Gastroesophageal sphincter (tissue), 4 donors: Measurements from ENCODE around the gene NTN3. TPM values are rescaled to one million over a fixed set of nuclear protein-coding genes. Genes with fewer than 3 reads are reported as not detected.

Experiments used
- ATAC-seq: fragments of 150-250 bp; one replicate; pipeline ENCODE4 v1.9.1; 2016; ENCODE audit warnings: mild to moderate bottlenecking, moderate library complexity
- H3K27ac ChIP-seq, 4 donors: fragments of 200-600 bp; sonication (generic) in 3 of 4; 1 replicate in 3 of 4; 2 replicates in 1 of 4; pipeline ENCODE4 v1.5.1; 2016 to 2019
- H3K27me3 ChIP-seq: fragments of 200-600 bp; sonication (generic); one replicate; pipeline ENCODE4 v1.5.1; 2019
- H3K36me3 ChIP-seq, 2 donors: fragments of 200-600 bp; sonication (generic); one replicate each; pipeline ENCODE4 v1.5.1; 2019; ENCODE audit warnings: control low read depth in 1 of 2
- H3K4me1 ChIP-seq, 3 donors: fragments of 200-600 bp; sonication (generic); 1 replicate in 2 of 3; 2 replicates in 1 of 3; pipeline ENCODE4 v1.5.1; 2016 to 2019; ENCODE audit warnings: control low read depth in 2 of 3
- H3K4me3 ChIP-seq, 2 donors: fragments of 200-600 bp; sonication (generic); one replicate each; pipeline ENCODE4 v1.5.1; 2019; ENCODE audit warnings: mild to moderate bottlenecking in 1 of 2, moderate library complexity in 1 of 2
- H3K9me3 ChIP-seq, 3 donors: fragments of 200-600 bp; sonication (generic); one replicate each; pipeline ENCODE4 v1.5.1; 2017 to 2019; ENCODE audit warnings: control low read depth in 2 of 3
- EP300 ChIP-seq: sonication (generic); formaldehyde crosslinking; IDR thresholded peaks from one replicate; pipeline ENCODE4 v1.6.1; 2017; ENCODE audit warnings: antibody characterized with exemption, mild to moderate bottlenecking
- POLR2A ChIP-seq, 2 donors: fragments of 450-650 bp; IDR thresholded peaks; one replicate each; pipeline ENCODE4 v1.6.1; 2017; ENCODE audit warnings: antibody characterized with exemption in 2 of 2, mild to moderate bottlenecking in 2 of 2, moderate library complexity in 1 of 2
- POLR2AphosphoS5 ChIP-seq: sonication (generic); formaldehyde crosslinking; IDR thresholded peaks from one replicate; pipeline ENCODE4 v1.6.1; 2017; ENCODE audit warnings: antibody characterized with exemption
- WGBS, 2 donors: methylation state at CpG; one replicate each; pipeline ENCODE4 v1.1.5; 2018; ENCODE audit warnings: low coverage in 1 of 2; 5-methylcytosine and 5-hydroxymethylcytosine counted together
- total RNA-seq, 4 donors: library from RNA; depleted of rRNA; stranded (reverse); fragments of >200 nt; gene quantifications; one replicate each; pipeline ENCODE4 v1.1.0, GENCODE V29; 2016
- TF ChIP-seq, protein P1 (sequence below), 4 experiments: fragments of 200-600 bp in 2 of 4; fragments of 450-650 bp in 2 of 4; sonication (generic) in 1 of 4; IDR thresholded peaks; one replicate each; pipeline ENCODE4 v1.5.1; 2017 to 2019; ENCODE audit warnings: antibody characterized with exemption in 4 of 4, mild to moderate bottlenecking in 2 of 4, moderate library complexity in 2 of 4

NTN3 gene
- total RNA-seq, 4 donors from 2014 or later: not detected

DNA sequence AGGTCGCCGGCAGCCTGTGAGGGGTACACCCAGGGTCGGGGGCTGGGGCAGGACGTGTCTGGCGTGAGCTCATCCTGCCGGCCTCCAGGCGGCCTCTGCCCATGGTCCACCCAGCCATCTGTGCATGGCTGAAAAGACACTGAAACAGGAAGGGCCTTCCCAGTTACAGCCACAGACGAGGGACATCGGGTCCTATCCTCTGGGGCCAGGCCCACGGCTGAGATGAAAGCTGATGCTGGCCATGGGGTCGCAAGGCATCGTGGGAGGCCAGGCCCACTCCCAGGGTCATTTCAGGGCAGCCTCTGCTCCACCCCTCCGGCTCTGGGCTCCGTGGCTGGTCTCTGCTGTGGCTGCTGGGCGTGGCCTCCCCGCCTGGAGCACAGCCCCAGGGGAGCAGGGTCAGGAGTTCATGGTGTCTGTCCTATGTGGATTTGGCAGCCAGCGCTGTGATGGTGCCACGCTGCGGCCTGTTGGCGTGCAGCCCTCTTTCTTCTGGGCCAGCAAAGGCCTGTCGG, 26.1 kb downstream of the NTN3 start:
- Histone ChIP-seq H3K27me3 (no peaks in the 10 kb centered on the region), H3K4me1 (peaks cover 0 to 42% (median 26%) of the 10 kb centered on the region in 3 donors), H3K36me3 (peaks cover 0 to 51% of the 10 kb centered on the region in 2 donors), H3K4me3 (no peak overlapping the region), H3K27ac (peak overlapping the region in 2 of 4 donors; percentile 46 to 49), H3K9me3 (no peaks in the 10 kb centered on the region)
- no peak for ATAC-seq
- WGBS, 2 donors: 63% methylated on average over 6 of the region's 21 CpGs; no CpG with 5 or more reads in 1 of the 2 donors
- TF ChIP-seq, protein P1, sequence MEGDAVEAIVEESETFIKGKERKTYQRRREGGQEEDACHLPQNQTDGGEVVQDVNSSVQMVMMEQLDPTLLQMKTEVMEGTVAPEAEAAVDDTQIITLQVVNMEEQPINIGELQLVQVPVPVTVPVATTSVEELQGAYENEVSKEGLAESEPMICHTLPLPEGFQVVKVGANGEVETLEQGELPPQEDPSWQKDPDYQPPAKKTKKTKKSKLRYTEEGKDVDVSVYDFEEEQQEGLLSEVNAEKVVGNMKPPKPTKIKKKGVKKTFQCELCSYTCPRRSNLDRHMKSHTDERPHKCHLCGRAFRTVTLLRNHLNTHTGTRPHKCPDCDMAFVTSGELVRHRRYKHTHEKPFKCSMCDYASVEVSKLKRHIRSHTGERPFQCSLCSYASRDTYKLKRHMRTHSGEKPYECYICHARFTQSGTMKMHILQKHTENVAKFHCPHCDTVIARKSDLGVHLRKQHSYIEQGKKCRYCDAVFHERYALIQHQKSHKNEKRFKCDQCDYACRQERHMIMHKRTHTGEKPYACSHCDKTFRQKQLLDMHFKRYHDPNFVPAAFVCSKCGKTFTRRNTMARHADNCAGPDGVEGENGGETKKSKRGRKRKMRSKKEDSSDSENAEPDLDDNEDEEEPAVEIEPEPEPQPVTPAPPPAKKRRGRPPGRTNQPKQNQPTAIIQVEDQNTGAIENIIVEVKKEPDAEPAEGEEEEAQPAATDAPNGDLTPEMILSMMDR (IDR thresholded peaks at IDR 0.05): no peak
- TF ChIP-seq POLR2AphosphoS5: no peak
- TF ChIP-seq EP300: no peak
- no peak for TF ChIP-seq POLR2A (IDR thresholded peaks at IDR 0.05)

DNA sequence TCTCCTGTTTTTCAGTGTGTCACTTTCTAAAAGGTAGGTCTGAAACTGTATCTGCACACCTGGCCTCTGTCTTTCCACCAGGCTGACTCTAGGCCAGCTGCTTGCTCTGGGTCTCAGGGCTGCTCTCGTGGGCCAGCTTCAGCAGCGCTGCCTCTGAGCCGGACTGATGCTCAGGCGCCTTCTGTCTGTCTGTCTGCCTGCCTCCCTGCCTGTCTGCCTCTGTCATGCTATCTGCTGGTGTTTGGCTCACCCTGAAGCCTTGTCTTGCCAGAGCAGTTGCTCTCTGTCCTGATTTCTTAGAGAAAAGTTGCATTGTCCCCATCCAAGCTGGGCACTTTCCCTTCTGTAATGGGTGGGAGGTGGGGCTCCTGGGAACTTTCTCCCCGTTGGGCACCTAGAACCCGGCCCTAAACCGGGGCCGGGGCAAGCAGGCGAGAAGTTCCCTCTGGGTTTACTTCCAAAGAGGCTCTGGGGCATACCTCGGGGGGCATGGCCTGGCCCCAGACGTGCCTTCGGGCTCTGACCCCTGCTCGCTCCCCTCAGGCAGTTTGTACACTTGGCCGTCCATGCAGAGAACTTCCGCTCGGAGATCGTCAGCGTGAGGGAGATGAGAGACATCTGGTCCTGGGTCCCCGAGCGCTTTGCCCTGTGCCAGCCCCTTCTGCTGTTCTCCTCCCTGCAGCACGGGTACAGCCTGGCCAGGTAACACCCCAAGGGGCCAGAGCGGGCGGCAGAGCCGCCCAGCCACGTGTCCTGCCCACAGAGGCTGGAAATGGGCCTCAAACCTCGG, 26.8 kb downstream of the NTN3 start:
- TF ChIP-seq, protein P1 (IDR thresholded peaks at IDR 0.05): no peak
- no peak for TF ChIP-seq EP300
- no peak for TF ChIP-seq POLR2AphosphoS5
- no peak for TF ChIP-seq POLR2A (IDR thresholded peaks at IDR 0.05)
- no peak overlapping the region for H3K4me3 ChIP-seq
- H3K4me1 ChIP-seq: peaks cover 0 to 49% (median 26%) of the 10 kb centered on the region in 3 donors
- 60 to 66% methylated on average over 2 to 6 of the region's 26 CpGs for WGBS, 2 donors
- no peak for ATAC-seq
- H3K36me3 ChIP-seq: peaks cover 0 to 46% of the 10 kb centered on the region in 2 donors
- H3K27me3 ChIP-seq: no peaks in the 10 kb centered on the region
- H3K27ac ChIP-seq: peak overlapping the region in 3 of 4 donors; percentile 40 to 49 (median 46)
- no peaks in the 10 kb centered on the region for H3K9me3 ChIP-seq

DNA sequence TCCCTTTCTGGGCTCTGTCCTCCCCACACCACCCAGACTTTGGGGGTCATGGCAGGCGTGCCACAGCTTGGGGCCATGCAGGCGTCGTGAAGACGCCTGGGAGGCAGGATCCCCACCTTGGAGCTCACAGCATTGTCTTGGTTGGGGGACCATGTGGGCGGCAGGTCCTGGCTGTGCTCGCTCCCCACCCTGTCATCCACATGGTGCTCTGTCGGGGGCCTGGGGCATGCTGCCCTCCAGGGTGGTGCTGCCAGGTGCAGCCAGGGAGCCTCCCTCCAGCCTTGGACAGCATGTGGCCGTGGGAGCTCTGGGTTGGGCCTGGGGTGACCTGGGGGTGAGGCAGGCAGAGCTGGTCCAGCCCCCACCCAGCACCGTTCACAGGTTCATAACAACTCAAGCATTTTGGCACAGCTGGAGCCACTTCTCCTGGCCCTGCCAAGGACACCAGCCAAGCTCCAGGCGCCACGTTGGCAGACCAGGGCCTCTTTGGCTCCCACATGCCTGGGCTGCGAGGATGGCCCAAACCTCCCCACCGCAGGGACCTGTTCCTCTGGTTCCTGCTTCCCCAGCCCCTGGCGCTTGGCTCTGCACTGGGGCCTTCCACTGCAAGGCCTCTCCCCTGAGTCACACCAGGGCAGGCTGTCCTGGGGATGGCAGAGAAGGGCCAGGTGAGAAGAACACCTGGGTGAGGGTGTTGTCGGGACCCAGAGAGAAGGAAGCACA, 27.6 kb downstream of the NTN3 start:
- no peaks in the 10 kb centered on the region for H3K27me3 ChIP-seq
- H3K36me3 ChIP-seq: peaks cover 0 to 46% of the 10 kb centered on the region in 2 donors
- no peak for ATAC-seq
- no peak for TF ChIP-seq EP300
- no peak for TF ChIP-seq POLR2AphosphoS5
- no peak for TF ChIP-seq POLR2A (IDR thresholded peaks at IDR 0.05)
- TF ChIP-seq, protein P1 (IDR thresholded peaks at IDR 0.05): no peak
- WGBS, 2 donors: 60% methylated on average over 2 of the region's 15 CpGs; no CpG with 5 or more reads in 1 of the 2 donors
- H3K27ac ChIP-seq: peak overlapping the region in 2 of 4 donors; percentile 46 to 49
- no peaks in the 10 kb centered on the region for H3K9me3 ChIP-seq
- no peak overlapping the region for H3K4me3 ChIP-seq
- peaks cover 0 to 53% (median 26%) of the 10 kb centered on the region in 3 donors for H3K4me1 ChIP-seq

DNA sequence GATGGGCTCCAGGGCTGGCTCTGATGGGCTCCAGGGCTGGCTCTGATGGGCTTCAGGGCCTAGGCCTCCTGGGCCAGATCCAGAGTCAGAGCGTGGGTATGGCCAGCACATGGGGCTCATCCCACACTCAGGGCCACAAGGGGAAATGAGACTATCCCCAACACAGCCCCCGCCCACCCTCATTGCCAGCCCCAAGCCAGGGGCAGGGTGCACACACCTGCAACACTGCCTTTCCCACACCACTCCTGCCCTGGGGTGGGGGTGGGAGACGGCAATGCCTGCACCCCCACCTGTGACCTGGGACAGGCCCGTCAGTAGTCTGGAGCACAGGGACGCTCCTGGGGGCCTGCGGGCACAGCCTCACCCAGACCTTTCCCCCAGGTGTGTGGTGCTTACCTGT, 28.4 kb downstream of the NTN3 start:
- Histone ChIP-seq H3K27ac (no peak overlapping the region), H3K4me1 (peaks cover 0 to 53% (median 26%) of the 10 kb centered on the region in 3 donors), H3K36me3 (peaks cover 0 to 46% of the 10 kb centered on the region in 2 donors), H3K9me3 (no peaks in the 10 kb centered on the region), H3K4me3 (no peak overlapping the region), H3K27me3 (no peaks in the 10 kb centered on the region)
- WGBS, 2 donors: no CpG with 5 or more reads among the region's 6 CpGs
- no peak for TF ChIP-seq POLR2A (IDR thresholded peaks at IDR 0.05)
- no peak for TF ChIP-seq POLR2AphosphoS5
- TF ChIP-seq, protein P1 (IDR thresholded peaks at IDR 0.05): no peak
- no peak for TF ChIP-seq EP300
- ATAC-seq: no peak
